ENCODE measurements around the gene NDST3. TPM values are rescaled to one million over a fixed set of nuclear protein-coding genes. Genes with fewer than 3 reads are reported as not detected.

Gene NDST3
- total RNA-seq = not detected

DNA sequence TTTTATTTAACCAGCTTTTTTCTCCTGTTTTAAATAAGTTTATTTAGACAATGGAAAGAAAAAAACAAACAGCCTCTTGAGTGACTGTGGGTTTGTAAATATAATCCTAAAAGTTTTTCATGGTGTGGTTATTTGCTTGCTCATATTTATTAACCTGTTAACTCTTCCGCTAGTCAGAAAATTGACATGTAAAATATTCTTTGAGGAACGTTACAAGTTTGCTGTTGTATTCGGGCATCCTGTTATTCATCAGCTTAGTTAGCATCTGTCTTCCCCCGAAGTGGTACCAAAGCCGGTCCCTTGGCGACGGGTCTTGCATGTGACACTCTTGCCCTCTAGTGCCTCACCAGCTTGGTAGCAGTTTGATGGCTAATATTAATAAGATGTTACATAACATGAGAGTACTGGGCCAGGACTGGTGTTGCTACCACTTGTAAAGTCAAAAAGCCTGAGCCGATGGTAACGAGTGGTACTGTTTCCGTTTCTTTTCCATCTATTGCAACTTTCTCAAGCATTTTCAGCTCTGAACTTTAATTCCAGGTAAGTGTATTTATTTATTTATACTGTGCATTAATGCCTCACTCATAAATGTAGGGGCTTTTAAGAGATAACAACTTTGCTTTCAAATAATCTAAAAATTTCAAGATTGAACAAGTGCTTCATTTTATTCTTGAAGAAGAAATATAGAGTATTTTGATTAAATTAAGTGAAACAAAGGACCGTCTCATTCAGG lies at the start of gene NDST3:
Gene NDST3 (plus strand): TSS at position 434 of the 733 bp plus-strand sequence. CDS start 19,425 bp downstream, outside the sequence.
- ChIA-PET POLR2A (no interaction called here), CTCF (interaction anchor here (0.9 to 1.5 kb wide), 3 partner anchors 9 to 587 kb away, joined by 3 to 4 read pairs (median 3); no protein-coding TSS in a partner anchor)
- Mint-ChIP-seq H3K27me3 (peaks cover 21% of the 10 kb centered on the region), H3K9me3 (ENCODE audit: low read depth) (no peaks in the 10 kb centered on the region), H3K4me1 (peaks cover 7% of the 10 kb centered on the region), H3K27ac (no peak within 1 kb of the TSS), H3K4me3 (peak within 1 kb of the TSS; percentile 49), H3K36me3 (ENCODE audit: low read depth) (no peaks in the 10 kb centered on the region)
- intact Hi-C loops (cut with DNase I, micrococcal nuclease) = loop anchor here in 1 of 2 experiments (5.0 to 10.0 kb wide), 2 partner anchors 188 to 589 kb away; no protein-coding TSS in a partner anchor
- ATAC-seq = peak; percentile 53
- peak; percentile 54 for DNase-seq

DNA sequence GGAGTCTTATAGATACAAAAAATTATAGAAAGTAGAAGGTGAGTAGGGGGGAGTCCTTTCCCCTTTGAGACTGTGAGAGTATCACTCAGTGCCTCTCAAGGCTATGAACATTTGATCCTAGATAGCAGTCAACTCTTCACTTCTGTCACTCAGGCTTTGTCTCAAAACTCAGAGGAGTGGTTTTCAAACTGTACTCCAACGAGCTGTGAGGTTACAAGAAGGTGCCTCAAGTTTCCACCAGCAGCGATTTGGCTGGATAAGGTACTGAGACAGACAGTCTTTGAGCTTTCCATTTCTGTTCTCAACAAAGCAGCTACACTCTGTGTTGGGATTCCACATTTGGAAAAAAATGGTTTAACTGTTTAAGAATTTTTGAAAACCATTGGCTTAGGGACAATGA lies 48.0 kb upstream of the NDST3 start:
- POLR2A ChIA-PET = no interaction called here
- intact Hi-C loops (cut with DNase I, micrococcal nuclease) = no loop called here
- Mint-ChIP-seq H3K36me3 (ENCODE audit: low read depth) (no peaks in the 10 kb centered on the region), H3K27me3 (no peaks in the 10 kb centered on the region), H3K27ac (no peak overlapping the region), H3K9me3 (ENCODE audit: low read depth) (peaks cover 3% of the 10 kb centered on the region), H3K4me3 (no peak overlapping the region), H3K4me1 (peaks cover 6% of the 10 kb centered on the region)
- ATAC-seq (no peak), DNase-seq (no peak)
- CTCF ChIA-PET = no interaction called here

GRCh38 chr4:117987464-117987863 lies 46.8 kb upstream of the NDST3 start:
- DNase-seq (no peak), ATAC-seq (no peak)
- Mint-ChIP-seq H3K4me1 (peaks cover 6% of the 10 kb centered on the region), H3K27me3 (no peaks in the 10 kb centered on the region), H3K27ac (no peak overlapping the region), H3K9me3 (ENCODE audit: low read depth) (peaks cover 3% of the 10 kb centered on the region), H3K4me3 (no peak overlapping the region), H3K36me3 (ENCODE audit: low read depth) (no peaks in the 10 kb centered on the region)
- intact Hi-C loops (cut with DNase I, micrococcal nuclease) = no loop called here
- ChIA-PET CTCF (no interaction called here), POLR2A (no interaction called here)

DNA sequence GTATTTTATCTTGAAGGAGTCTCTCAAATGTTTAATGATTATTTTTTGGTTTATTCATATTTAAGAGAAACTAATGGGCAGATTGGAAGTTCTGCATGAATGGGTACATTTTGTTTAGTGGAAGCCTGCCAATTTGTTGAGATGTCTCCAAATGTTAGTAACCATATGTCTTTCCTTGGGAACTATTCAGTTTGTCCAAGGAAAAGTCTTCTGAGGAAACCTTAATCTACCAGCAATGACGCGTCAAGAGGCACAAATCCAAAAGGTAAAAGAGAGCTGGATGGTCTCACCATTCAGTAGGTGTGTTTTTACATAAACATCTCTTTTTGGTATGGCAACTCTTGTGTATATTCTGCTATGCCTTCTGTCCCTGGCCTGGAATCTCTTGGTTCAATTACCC lies 37.4 kb upstream of the NDST3 start:
- Mint-ChIP-seq H3K27ac (no peak overlapping the region), H3K27me3 (no peaks in the 10 kb centered on the region), H3K4me3 (no peak overlapping the region), H3K36me3 (ENCODE audit: low read depth) (no peaks in the 10 kb centered on the region), H3K4me1 (no peaks in the 10 kb centered on the region), H3K9me3 (ENCODE audit: low read depth) (no peaks in the 10 kb centered on the region)
- DNase-seq (no peak), ATAC-seq (no peak)
- ChIA-PET POLR2A (no interaction called here), CTCF (no interaction called here)
- intact Hi-C loops (cut with DNase I, micrococcal nuclease) = no loop called here

GRCh38 chr4:118004088-118004487 lies 30.2 kb upstream of the NDST3 start:
- CTCF ChIA-PET = no interaction called here
- POLR2A ChIA-PET = no interaction called here
- H3K27ac Mint-ChIP-seq = no peak overlapping the region

DNA sequence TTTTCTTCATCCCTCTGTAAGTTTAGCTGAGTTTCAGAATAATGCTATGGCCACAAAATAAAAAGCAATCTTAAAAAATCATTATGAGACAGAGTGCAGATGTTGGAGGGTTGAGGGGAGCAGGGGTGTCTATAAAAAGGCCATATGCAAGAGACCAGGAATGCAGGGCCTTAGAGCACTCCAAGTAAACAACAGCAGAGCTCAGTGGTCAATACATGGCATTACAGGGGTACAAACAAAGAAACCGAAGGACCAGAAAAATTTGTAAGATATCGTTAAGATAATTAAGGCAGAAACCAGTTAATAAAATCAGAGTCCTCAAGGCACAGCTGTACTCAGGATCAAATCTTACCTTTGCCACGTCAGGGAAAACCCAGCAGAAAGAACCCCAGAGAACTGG lies 28.4 kb upstream of the NDST3 start:
- ChIA-PET CTCF (no interaction called here), POLR2A (no interaction called here)
- ATAC-seq (no peak), DNase-seq (no peak)
- peaks cover 2% of the 10 kb centered on the region for H3K27me3 Mint-ChIP-seq
- H3K4me3 Mint-ChIP-seq = no peak overlapping the region
- H3K27ac Mint-ChIP-seq = no peak overlapping the region
- H3K9me3 Mint-ChIP-seq (ENCODE audit: low read depth) = no peaks in the 10 kb centered on the region
- H3K36me3 Mint-ChIP-seq (ENCODE audit: low read depth) = no peaks in the 10 kb centered on the region
- no peaks in the 10 kb centered on the region for H3K4me1 Mint-ChIP-seq
- intact Hi-C loops (cut with DNase I, micrococcal nuclease) = no loop called here

More at GRCh38 chr4:118004088-118004487, 30.2 kb upstream of the NDST3 start:
- no peak overlapping the region for H3K4me3 Mint-ChIP-seq
- no peak for ATAC-seq
- DNase-seq = no peak
- H3K4me1 Mint-ChIP-seq = no peaks in the 10 kb centered on the region
- no peaks in the 10 kb centered on the region for H3K27me3 Mint-ChIP-seq
- no peaks in the 10 kb centered on the region for H3K36me3 Mint-ChIP-seq (ENCODE audit: low read depth)
- no peaks in the 10 kb centered on the region for H3K9me3 Mint-ChIP-seq (ENCODE audit: low read depth)
- intact Hi-C loops (cut with DNase I, micrococcal nuclease) = no loop called here

DNA sequence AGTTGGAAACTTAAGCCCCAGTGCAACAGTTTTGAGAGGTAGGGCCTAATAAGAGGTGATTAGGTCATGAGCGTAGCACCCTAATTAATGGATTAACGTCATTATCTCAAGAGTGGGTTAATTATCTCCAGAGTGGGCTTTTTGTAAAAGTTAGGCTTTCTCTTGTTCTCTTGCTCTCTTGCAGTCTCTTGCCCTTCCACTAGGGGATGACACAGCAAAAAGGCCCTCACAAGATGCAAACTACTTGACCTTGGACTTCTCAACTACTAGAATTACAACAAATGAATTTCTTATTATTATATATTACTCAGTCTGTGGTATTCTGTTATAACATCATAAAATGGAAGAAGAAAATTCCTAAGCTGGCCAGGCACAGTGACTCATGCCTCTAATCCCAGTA lies 22.1 kb upstream of the NDST3 start:
- Mint-ChIP-seq H3K4me1 (no peaks in the 10 kb centered on the region), H3K4me3 (no peak overlapping the region), H3K9me3 (ENCODE audit: low read depth) (no peaks in the 10 kb centered on the region), H3K36me3 (ENCODE audit: low read depth) (no peaks in the 10 kb centered on the region), H3K27ac (no peak overlapping the region), H3K27me3 (peaks cover 2% of the 10 kb centered on the region)
- ATAC-seq (no peak), DNase-seq (no peak)
- POLR2A ChIA-PET = no interaction called here
- CTCF ChIA-PET = interaction anchor here (1.3 kb wide), 1 partner anchor 10 kb away, joined by 3 read pairs; no protein-coding TSS in a partner anchor
- intact Hi-C loops (cut with DNase I, micrococcal nuclease) = no loop called here

GRCh38 chr4:118014831-118015230 lies 19.5 kb upstream of the NDST3 start:
- intact Hi-C loops (cut with DNase I, micrococcal nuclease) = no loop called here
- H3K4me1 Mint-ChIP-seq = no peaks in the 10 kb centered on the region
- ATAC-seq (no peak), DNase-seq (no peak)
- ChIA-PET POLR2A (no interaction called here), CTCF (interaction anchor here (1.0 to 1.6 kb wide), 3 partner anchors 9 to 277 kb away, joined by 3 to 4 read pairs (median 3); no protein-coding TSS in a partner anchor)
- peaks cover 2% of the 10 kb centered on the region for H3K27me3 Mint-ChIP-seq
- no peaks in the 10 kb centered on the region for H3K36me3 Mint-ChIP-seq (ENCODE audit: low read depth)
- H3K27ac Mint-ChIP-seq = no peak overlapping the region
- no peaks in the 10 kb centered on the region for H3K9me3 Mint-ChIP-seq (ENCODE audit: low read depth)
- H3K4me3 Mint-ChIP-seq = no peak overlapping the region

DNA sequence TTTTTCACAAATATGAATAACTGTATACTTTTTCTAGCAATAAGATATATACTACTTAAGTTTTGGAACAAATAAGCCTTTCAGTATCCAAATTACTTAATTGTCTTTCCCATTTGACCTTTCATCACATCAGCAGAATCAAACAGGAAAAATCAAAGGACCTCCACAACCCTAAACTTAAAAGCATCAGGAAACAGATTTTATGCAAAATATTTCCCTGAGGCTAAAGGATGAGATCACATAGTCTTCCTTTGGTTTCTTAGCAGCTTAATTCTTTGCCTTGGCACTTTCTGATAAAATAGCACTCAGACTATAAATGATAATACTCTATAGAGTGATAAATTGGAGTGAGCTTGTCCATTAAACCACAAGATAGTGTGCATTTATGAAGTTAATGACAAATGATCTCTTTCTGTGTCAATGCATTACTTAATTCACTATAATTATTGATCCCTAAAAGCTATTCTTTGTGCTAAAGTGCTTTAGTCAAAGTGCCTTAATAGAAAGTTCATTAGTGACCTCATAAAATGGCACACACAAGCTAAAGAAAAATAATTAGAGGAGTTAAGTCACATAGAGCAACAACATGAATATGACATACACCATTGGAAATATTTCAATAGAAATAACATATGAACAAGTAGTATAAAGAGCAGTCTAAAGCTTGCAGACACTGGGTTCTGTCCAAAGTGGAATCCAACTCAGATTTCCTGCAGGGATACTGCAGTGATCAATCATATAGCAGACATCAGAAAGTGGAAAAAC lies 15.7 kb upstream of the NDST3 start:
- Mint-ChIP-seq H3K27ac (no peak overlapping the region), H3K36me3 (ENCODE audit: low read depth) (no peaks in the 10 kb centered on the region), H3K27me3 (no peaks in the 10 kb centered on the region), H3K9me3 (ENCODE audit: low read depth) (no peaks in the 10 kb centered on the region), H3K4me3 (no peak overlapping the region), H3K4me1 (peaks cover 2% of the 10 kb centered on the region)
- DNase-seq (no peak), ATAC-seq (no peak)
- intact Hi-C loops (cut with DNase I, micrococcal nuclease) = no loop called here
- CTCF ChIA-PET = no interaction called here
- POLR2A ChIA-PET = no interaction called here

DNA sequence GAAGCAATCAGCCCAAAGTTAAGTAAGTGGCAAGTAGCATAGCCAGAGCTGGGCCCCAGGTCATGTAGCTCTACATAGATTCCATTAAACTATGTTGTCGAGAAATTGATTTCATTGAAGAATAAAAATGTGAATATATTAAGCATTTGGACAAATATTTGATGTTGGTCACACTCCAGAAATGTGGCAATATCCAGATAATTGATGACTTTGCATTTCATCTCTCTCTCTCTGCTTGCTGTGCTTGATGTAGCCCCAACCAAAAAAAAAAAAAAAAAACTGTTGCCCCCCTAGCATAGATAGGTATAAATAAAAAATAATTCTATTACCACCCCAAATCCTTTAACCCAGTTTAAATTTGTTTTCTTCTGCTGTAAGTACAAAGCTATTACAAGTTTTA lies 7.5 kb upstream of the NDST3 start:
- intact Hi-C loops (cut with DNase I, micrococcal nuclease) = no loop called here
- DNase-seq (no peak), ATAC-seq (no peak)
- ChIA-PET POLR2A (no interaction called here), CTCF (no interaction called here)
- Mint-ChIP-seq H3K9me3 (ENCODE audit: low read depth) (no peaks in the 10 kb centered on the region), H3K27me3 (peaks cover 2% of the 10 kb centered on the region), H3K4me3 (no peak overlapping the region), H3K36me3 (ENCODE audit: low read depth) (no peaks in the 10 kb centered on the region), H3K27ac (no peak overlapping the region), H3K4me1 (peaks cover 2% of the 10 kb centered on the region)

DNA sequence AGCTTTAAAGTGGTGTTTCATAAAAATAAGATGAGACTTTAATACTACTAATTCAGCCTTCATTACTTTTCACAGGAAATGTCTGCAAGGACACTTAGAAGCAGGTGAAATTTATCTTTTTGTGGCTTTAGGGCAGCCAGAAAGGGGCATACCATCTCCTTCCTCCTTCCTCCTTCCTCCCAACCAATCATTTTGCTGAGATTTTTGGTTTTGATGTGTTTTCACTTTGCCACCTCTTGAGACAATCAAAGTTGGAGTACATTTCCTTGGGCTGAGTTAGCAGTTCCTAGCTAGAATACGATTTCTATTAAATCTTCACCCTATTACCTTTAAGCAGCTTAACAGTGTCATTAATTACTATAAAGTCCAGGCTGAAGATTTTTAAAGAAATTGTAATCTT lies 5.1 kb upstream of the NDST3 start:
- Mint-ChIP-seq H3K27ac (no peak overlapping the region), H3K9me3 (ENCODE audit: low read depth) (no peaks in the 10 kb centered on the region), H3K4me3 (no peak overlapping the region), H3K4me1 (peaks cover 6% of the 10 kb centered on the region), H3K27me3 (peaks cover 15% of the 10 kb centered on the region), H3K36me3 (ENCODE audit: low read depth) (no peaks in the 10 kb centered on the region)
- ChIA-PET POLR2A (no interaction called here), CTCF (interaction anchor here (1.1 kb wide), 1 partner anchor 16 kb away, joined by 3 read pairs; no protein-coding TSS in a partner anchor)
- no peak for DNase-seq
- intact Hi-C loops (cut with DNase I, micrococcal nuclease) = no loop called here
- ATAC-seq = no peak

GRCh38 chr4:118032691-118033090 lies 1.6 kb upstream of the NDST3 start:
- H3K27me3 Mint-ChIP-seq = peaks cover 21% of the 10 kb centered on the region
- H3K27ac Mint-ChIP-seq = no peak overlapping the region
- no peaks in the 10 kb centered on the region for H3K9me3 Mint-ChIP-seq (ENCODE audit: low read depth)
- DNase-seq (no peak), ATAC-seq (no peak)
- no peaks in the 10 kb centered on the region for H3K36me3 Mint-ChIP-seq (ENCODE audit: low read depth)
- intact Hi-C loops (cut with DNase I, micrococcal nuclease) = loop anchor here in 1 of 2 experiments (5.0 to 10.0 kb wide), 2 partner anchors 190 to 588 kb away; no protein-coding TSS in a partner anchor
- peak overlapping the region; percentile 45 for H3K4me3 Mint-ChIP-seq
- ChIA-PET POLR2A (no interaction called here), CTCF (no interaction called here)
- peaks cover 7% of the 10 kb centered on the region for H3K4me1 Mint-ChIP-seq
